H1 (cell line): ENCODE measurements around the gene SH3RF3. TPM values are rescaled to one million over a fixed set of nuclear protein-coding genes. Genes with fewer than 3 reads are reported as not detected.

Experiments used
- CTCF ChIA-PET: fragments of 300-600 bp; sonication (Branson Sonifier 250); formaldehyde crosslinking; loops from one replicate; lab custom pipeline; 2021; ENCODE audit not compliant: partially characterized antibody; lab: Charles Lee
- POLR2A ChIA-PET: fragments of 300-600 bp; sonication (Branson Sonifier 250); formaldehyde crosslinking; loops from one replicate; lab custom pipeline; 2021; ENCODE audit warnings: inconsistent platforms; ENCODE audit not compliant: partially characterized antibody; lab: Charles Lee
- DNase-seq, 2 experiments: peaks; one replicate each; pipeline versions ENCODE4 v3.0.0 to v3.0.0-alpha.2; 2010 to 2022; ENCODE audit warnings: low spot score in 2 of 2, low read depth in 1 of 2, mixed read lengths in 1 of 2
- FAIRE-seq: peaks from 2 replicates; lab custom pipeline; 2011; peaks lifted over from hg19 to GRCh38; lab: Jason Lieb, UNC
- H2AFZ ChIP-seq: 2 replicates; pipeline ENCODE4 v1.8.1; 2012; ENCODE audit warnings: low read length, inconsistent platforms
- H2AK5ac ChIP-seq: 2 replicates; pipeline ENCODE4 v1.6.1; 2013; ENCODE audit warnings: low read depth, low read length
- H2BK120ac ChIP-seq: replicated peaks from 2 replicates; pipeline ENCODE3; 2013; ENCODE audit warnings: low read depth, low read length, inconsistent platforms
- H2BK12ac ChIP-seq: 2 replicates; pipeline ENCODE4 v1.6.1; 2013; ENCODE audit warnings: low read depth, low read length
- H2BK15ac ChIP-seq: 2 replicates; pipeline ENCODE4 v1.6.1; 2013; ENCODE audit warnings: low read length
- H2BK20ac ChIP-seq: 2 replicates; pipeline ENCODE4 v1.6.1; 2013; ENCODE audit warnings: low read length
- H2BK5ac ChIP-seq: 2 replicates; pipeline ENCODE4 v1.6.1; 2013; ENCODE audit warnings: low read depth, low read length
- H3K14ac ChIP-seq: 2 replicates; pipeline ENCODE4 v1.6.1; 2013; ENCODE audit warnings: inconsistent platforms; ENCODE audit not compliant: insufficient read length
- H3K18ac ChIP-seq: 2 replicates; pipeline ENCODE4 v1.6.1; 2013; ENCODE audit warnings: low read length; ENCODE audit errors: extremely low read depth
- H3K23ac ChIP-seq: 2 replicates; pipeline ENCODE4 v1.6.1; 2013; ENCODE audit warnings: inconsistent platforms; ENCODE audit not compliant: insufficient read length
- H3K23me2 ChIP-seq: 2 replicates; pipeline ENCODE4 v1.6.1; 2013; ENCODE audit warnings: low read depth, low read length
- H3K27ac ChIP-seq: 2 replicates; pipeline ENCODE4 v1.6.1; 2011; ENCODE audit warnings: low read depth, low read length, inconsistent platforms
- H3K27me3 ChIP-seq, 4 experiments: replicated peaks in 1 of 4; 1 replicate in 1 of 4; 2 replicates in 3 of 4; pipeline versions ENCODE4 v1.6.1 to v1.8.1; 2011 to 2013; ENCODE audit warnings: low read length in 3 of 4, mild to moderate bottlenecking in 3 of 4, inconsistent platforms in 2 of 4, mixed read lengths in 2 of 4, moderate library complexity in 1 of 4; ENCODE audit not compliant: control insufficient read depth in 3 of 4, insufficient read depth in 3 of 4; ENCODE audit errors: extremely low read depth in 1 of 4
- H3K36me3 ChIP-seq, 4 experiments: 2 replicates each; pipeline versions ENCODE4 v1.6.1 to v1.8.1; 2011 to 2013; ENCODE audit warnings: mild to moderate bottlenecking in 4 of 4, low read length in 3 of 4, moderate library complexity in 2 of 4, control low read depth in 1 of 4, inconsistent platforms in 1 of 4; ENCODE audit not compliant: insufficient read depth in 4 of 4, control insufficient read depth in 2 of 4
- H3K4ac ChIP-seq: replicated peaks from 2 replicates; pipeline ENCODE3; 2013; ENCODE audit warnings: low read length, low read depth, mixed read lengths, inconsistent platforms; ENCODE audit not compliant: insufficient read length
- H3K4me1 ChIP-seq, 4 experiments: replicated peaks in 1 of 4; 1 replicate in 1 of 4; 2 replicates in 3 of 4; pipeline versions ENCODE4 v1.6.1 to v1.8.1; 2011 to 2013; ENCODE audit warnings: low read length in 3 of 4, inconsistent platforms in 2 of 4, mixed read lengths in 1 of 4; ENCODE audit not compliant: insufficient read depth in 4 of 4, control insufficient read depth in 3 of 4
- H3K4me2 ChIP-seq, 2 experiments: 2 replicates each; pipeline versions ENCODE4 v1.6.1 to v1.8.1; 2011 to 2013; ENCODE audit warnings: low read depth in 2 of 2, low read length in 2 of 2, control low read depth in 1 of 2, inconsistent platforms in 1 of 2, mild to moderate bottlenecking in 1 of 2; ENCODE audit not compliant: insufficient read depth in 1 of 2
- H3K4me3 ChIP-seq, 4 experiments: fragments of 200-600, 300-600 bp in 1 of 4; sonication (generic), shearing (Covaris generic), sonication (Bioruptor Twin) in 1 of 4; 2 replicates each; pipeline versions ENCODE4 v1.5.1 to v1.8.1; 2011 to 2016; ENCODE audit warnings: low read length in 4 of 4, low read depth in 3 of 4, control low read depth in 2 of 4, inconsistent platforms in 2 of 4, mild to moderate bottlenecking in 2 of 4, mixed read lengths in 1 of 4, moderate library complexity in 1 of 4; ENCODE audit not compliant: insufficient read depth in 2 of 4; ENCODE audit errors: extremely low read depth in 1 of 4
- H3K56ac ChIP-seq: replicated peaks from 2 replicates; pipeline ENCODE3; 2013; ENCODE audit warnings: low read depth, mild to moderate bottlenecking, mixed read lengths, low read length, inconsistent platforms; ENCODE audit not compliant: insufficient read length
- H3K79me1 ChIP-seq: 2 replicates; pipeline ENCODE4 v1.6.1; 2013; ENCODE audit warnings: low read depth, low read length, control low read depth
- H3K79me2 ChIP-seq, 2 experiments: 2 replicates each; pipeline versions ENCODE4 v1.6.1 to v1.8.1; 2012 to 2013; ENCODE audit warnings: low read length in 2 of 2, mild to moderate bottlenecking in 2 of 2, inconsistent platforms in 1 of 2; ENCODE audit not compliant: insufficient read depth in 2 of 2, control insufficient read depth in 1 of 2
- H3K9ac ChIP-seq, 4 experiments: replicated peaks in 1 of 4; 1 replicate in 1 of 4; 2 replicates in 3 of 4; pipeline versions ENCODE4 v1.6.1 to v1.8.1; 2011 to 2013; ENCODE audit warnings: low read depth in 3 of 4, low read length in 3 of 4, control low read depth in 2 of 4, mild to moderate bottlenecking in 2 of 4, moderate library complexity in 2 of 4, inconsistent platforms in 1 of 4; ENCODE audit errors: extremely low read depth in 1 of 4
- H3K9me3 ChIP-seq, 2 experiments: 2 replicates each; pipeline versions ENCODE4 v1.6.1 to v1.8.1; 2012 to 2013; ENCODE audit warnings: mild to moderate bottlenecking in 2 of 2, moderate library complexity in 2 of 2, control low read depth in 1 of 2, inconsistent platforms in 1 of 2, low read depth in 1 of 2, low read length in 1 of 2, mixed read lengths in 1 of 2; ENCODE audit not compliant: insufficient read depth in 2 of 2
- H4K20me1 ChIP-seq, 2 experiments: replicated peaks in 1 of 2; 2 replicates each; pipeline versions ENCODE3 to v1.8.1; 2011 to 2013; ENCODE audit warnings: inconsistent platforms in 2 of 2, low read length in 2 of 2, mild to moderate bottlenecking in 1 of 2; ENCODE audit not compliant: insufficient read depth in 2 of 2, control insufficient read depth in 1 of 2
- H4K5ac ChIP-seq: 2 replicates; pipeline ENCODE4 v1.6.1; 2013; ENCODE audit warnings: low read length, low read depth, mixed read lengths, inconsistent platforms; ENCODE audit not compliant: insufficient read length
- H4K8ac ChIP-seq: 2 replicates; pipeline ENCODE4 v1.8.0; 2013; ENCODE audit warnings: mild to moderate bottlenecking, moderate library complexity, low read length, inconsistent platforms; ENCODE audit not compliant: insufficient read depth; ENCODE audit errors: extremely low read depth
- H4K91ac ChIP-seq: replicated peaks from 2 replicates; pipeline ENCODE3; 2013; ENCODE audit warnings: low read length, mixed read lengths, inconsistent platforms; ENCODE audit not compliant: insufficient read length
- CEBPB ChIP-seq: IDR thresholded peaks from 2 replicates; pipeline ENCODE4 v1.6.1; 2012; ENCODE audit warnings: low read depth, low read length
- HDAC6 ChIP-seq: IDR thresholded peaks from one replicate; pipeline ENCODE4 v1.7.1; 2012; ENCODE audit warnings: low read depth, mild to moderate bottlenecking, inconsistent platforms, low read length, moderate library complexity
- KDM5A ChIP-seq: fragments of 200-600 bp; IDR thresholded peaks from 2 replicates; pipeline ENCODE4 v1.7.1; 2012; ENCODE audit warnings: mild to moderate bottlenecking, low read length, inconsistent platforms, mixed read lengths
- NANOG ChIP-seq: IDR thresholded peaks from 2 replicates; pipeline ENCODE4 v1.6.1; 2011; ENCODE audit warnings: low read length, low read depth, mild to moderate bottlenecking, inconsistent platforms; ENCODE audit not compliant: insufficient read depth, poor library complexity, severe bottlenecking
- POU5F1 ChIP-seq: IDR thresholded peaks from 2 replicates; pipeline ENCODE4 v1.6.1; 2011; ENCODE audit warnings: low read depth, mild to moderate bottlenecking, low read length, moderate library complexity
- RNF2 ChIP-seq: fragments of 200-900, 300-1000 bp; sonication (generic); IDR thresholded peaks from 2 replicates; pipeline ENCODE4 v1.7.1; 2016; ENCODE audit warnings: borderline replicate concordance, low read depth, mild to moderate bottlenecking, antibody characterized with exemption, low read length; ENCODE audit not compliant: poor library complexity, severe bottlenecking; ENCODE audit errors: missing control alignments
- SAP30 ChIP-seq: fragments of 300-600 bp; sonication (generic); IDR thresholded peaks from 2 replicates; pipeline ENCODE4 v1.7.1; 2012; ENCODE audit warnings: low read length, moderate library complexity, mild to moderate bottlenecking, inconsistent platforms; ENCODE audit not compliant: insufficient read depth, insufficient replicate concordance
- SIRT6 ChIP-seq: IDR thresholded peaks from one replicate; pipeline ENCODE4 v1.7.1; 2012; ENCODE audit warnings: low read length, inconsistent platforms
- SRF ChIP-seq: IDR thresholded peaks from 2 replicates; pipeline ENCODE4 v1.6.1; 2011; ENCODE audit warnings: mild to moderate bottlenecking, low read depth, low read length, moderate library complexity
- SUZ12 ChIP-seq: fragments of 200-600 bp; sonication (generic); IDR thresholded peaks from 2 replicates; pipeline ENCODE4 v1.6.1; 2012; ENCODE audit warnings: mild to moderate bottlenecking, inconsistent platforms, low read length, moderate library complexity, mixed read lengths
- TCF12 ChIP-seq: IDR thresholded peaks from 2 replicates; pipeline ENCODE4 v1.6.1; 2011; ENCODE audit warnings: low read depth, mild to moderate bottlenecking, low read length
- YY1 ChIP-seq: IDR thresholded peaks from 2 replicates; pipeline ENCODE4 v1.6.1; 2011; ENCODE audit warnings: low read depth, mild to moderate bottlenecking, low read length
- WGBS, 2 experiments: shearing (Covaris generic) in 1 of 2; methylation state at CpG; one replicate each; pipeline versions ENCODE4 v1.1.6 to v1.1.7; 2013 to 2015; ENCODE audit warnings: low lambda C conversion rate in 2 of 2, mixed read lengths in 2 of 2, inconsistent platforms in 1 of 2, low coverage in 1 of 2, missing lambda C conversion rate in 1 of 2; ENCODE audit not compliant: insufficient replicate concordance in 2 of 2, insufficient coverage in 1 of 2, insufficient read length in 1 of 2; ENCODE audit errors: extremely low coverage in 1 of 2, missing lambda C conversion rate in 1 of 2; 5-methylcytosine and 5-hydroxymethylcytosine counted together
- polyA plus RNA-seq, 7 experiments: library from polyadenylated mRNA; depleted of rRNA in 3 of 7; stranded (reverse) in 5 of 7; unstranded in 2 of 7; fragments of >200 nt in 5 of 7; fragments of 200-250 nt in 2 of 7; gene quantifications; 1 replicate in 5 of 7; 2 replicates in 1 of 7; 4 replicates in 1 of 7; pipeline versions ENCODE4 v1.2.1 to v1.2.3, GENCODE V29; 2011 to 2013; ENCODE audit warnings: missing spikeins in 2 of 7, mixed read lengths in 2 of 7
- total RNA-seq: library from RNA; stranded (reverse); fragmentation: NEBNext Ultra II Directional; extraction: Animal tissue kit (Norgen Biotek cat#: 25700); gene quantifications from 2 replicates; pipeline ENCODE4 v1.2.1, GENCODE V29; 2021

SH3RF3 gene
- total and polyA plus RNA-seq, 2 of the 8 experiments (the other 6 are each of a cell fraction or from before 2014, with no cell fraction given) = 0.11 to 0.65 TPM

GRCh38 chr2:109455731-109456691 is 327.0 kb downstream of the SH3RF3 start:
- Histone ChIP-seq H4K5ac (no peak overlapping the region), H3K79me2 (no peaks in the 10 kb centered on the region), H2AFZ (no peak overlapping the region), H3K79me1 (no peaks in the 10 kb centered on the region), H3K14ac (no peak overlapping the region), H3K9me3 (no peaks in the 10 kb centered on the region), H3K36me3 (no peaks in the 10 kb centered on the region), H4K8ac (no peak overlapping the region), H3K27me3 (no peaks in the 10 kb centered on the region), H3K23me2 (no peaks in the 10 kb centered on the region), H3K9ac (no peak overlapping the region), H3K18ac (no peak overlapping the region), H2BK20ac (no peak overlapping the region), H3K23ac (no peak overlapping the region), H2BK5ac (no peak overlapping the region), H3K4me3 (no peak overlapping the region), H3K4me2 (no peak overlapping the region), H2BK120ac (no peak overlapping the region), H2BK12ac (no peak overlapping the region), H2BK15ac (no peak overlapping the region), H3K56ac (no peak overlapping the region), H4K20me1 (no peaks in the 10 kb centered on the region), H4K91ac (no peak overlapping the region), H3K4ac (no peak overlapping the region), H3K4me1 (no peaks in the 10 kb centered on the region), H3K27ac (no peak overlapping the region), H2AK5ac (no peak overlapping the region)
- ChIA-PET POLR2A (no interaction called here), CTCF (interaction anchor here (0.9 to 2.2 kb wide), 3 partner anchors 13 to 50 kb away, joined by 3 to 6 read pairs (median 3); no protein-coding TSS in a partner anchor)
- 91% methylated on average over 20 of the region's 21 CpGs; no CpG with 5 or more reads in 1 of the 2 experiments for WGBS, 2 experiments
- no peak for FAIRE-seq
- no peak for DNase-seq
- TF ChIP-seq SAP30 (no peak), HDAC6 (no peak), POU5F1 (no peak), RNF2 (no peak), TCF12 (no peak), CEBPB (no peak), SRF (no peak), SIRT6 (no peak), YY1 (no peak), KDM5A (no peak), SUZ12 (no peak), NANOG (no peak)
